Fibroblast of the aortic adventitia (primary cell): ENCODE results near the gene CORIN. TPM values are rescaled to one million over a fixed set of nuclear protein-coding genes. Genes with fewer than 3 reads are reported as not detected.
A peak's percentile ranks its signal among the peaks of the same experiment; 100 is the strongest.

ENCODE experiments used
- DNase-seq: peaks from one replicate; pipeline ENCODE4 v3.0.0-alpha.2; 2010; ENCODE audit warnings: low read depth
- H3K4me3 ChIP-seq: 2 replicates; pipeline ENCODE4 v1.5.1; 2011; ENCODE audit warnings: low read depth, mild to moderate bottlenecking, control low read depth, low read length, moderate library complexity
- CTCF ChIP-seq: IDR thresholded peaks from 2 replicates; pipeline ENCODE4 v1.5.1; 2011; ENCODE audit warnings: mild to moderate bottlenecking, low read length, control low read depth, inconsistent platforms; ENCODE audit not compliant: insufficient read depth
- total RNA-seq: library from RNA; depleted of rRNA; stranded (reverse); fragments of >200 nt; gene quantifications from 2 replicates; pipeline ENCODE4 v1.2.3, GENCODE V29; 2012; ENCODE audit warnings: low replicate concordance

Gene CORIN
- total RNA-seq, 1 donor: under 0.01 TPM

DNA sequence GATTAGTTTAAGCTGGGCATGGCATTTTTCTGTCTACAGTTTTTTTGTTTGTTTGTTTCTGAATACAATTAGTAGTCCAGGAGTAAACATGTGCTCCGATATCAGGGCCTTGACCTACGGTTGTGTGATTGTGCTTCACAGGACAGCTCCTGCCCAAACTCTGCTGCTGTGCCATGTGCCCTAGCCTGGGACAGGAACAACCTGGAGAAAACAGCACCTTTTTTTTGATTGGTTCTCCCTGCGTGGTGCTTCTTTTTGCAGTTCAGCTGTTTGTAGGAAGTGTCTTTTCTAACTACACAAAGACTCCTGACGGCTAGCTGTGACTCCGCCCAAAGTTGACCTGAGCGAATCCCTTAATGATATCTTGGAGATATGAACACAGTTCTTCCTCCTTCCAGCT, 194.0 kb downstream of the CORIN start:
- no peak for TF ChIP-seq CTCF
- H3K4me3 ChIP-seq: no peak overlapping the region
- no peak for DNase-seq

DNA sequence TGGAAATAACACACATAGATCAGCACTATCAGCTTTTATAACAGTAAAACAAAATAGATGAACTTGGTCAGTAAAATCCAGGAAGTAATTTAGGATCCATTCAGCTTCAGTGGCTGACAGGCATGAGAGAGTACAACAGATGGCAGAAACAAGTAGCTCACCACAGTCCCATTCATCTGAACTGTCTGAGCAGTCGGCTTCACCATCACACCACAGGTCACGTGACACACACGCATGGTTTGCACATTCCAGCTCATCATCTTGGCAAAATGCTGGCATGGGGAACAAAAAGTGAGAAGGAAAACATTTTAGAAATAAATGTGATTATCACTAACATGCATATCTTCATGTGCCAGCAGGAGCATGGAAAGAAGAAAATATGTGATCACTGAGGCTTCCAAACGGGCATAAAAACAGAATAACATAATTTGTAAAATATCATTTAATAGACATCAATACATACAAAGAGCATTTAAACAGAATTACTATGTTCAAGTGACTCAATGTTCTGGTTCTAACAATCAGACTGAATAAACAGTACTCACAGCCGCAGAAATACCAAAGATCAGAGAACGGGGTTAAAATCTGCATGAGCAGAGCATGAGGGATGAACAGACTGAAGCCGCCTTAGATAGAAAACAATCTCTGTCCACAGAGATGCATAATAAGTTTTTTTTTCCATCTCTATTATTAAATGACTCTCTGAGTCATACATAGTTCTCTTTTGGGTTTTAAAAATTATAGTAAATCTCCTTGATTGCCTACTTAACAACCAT, 194.7 kb downstream of the CORIN start:
- peak; percentile 6 for DNase-seq
- TF ChIP-seq CTCF: no peak
- H3K4me3 ChIP-seq: no peak overlapping the region

DNA sequence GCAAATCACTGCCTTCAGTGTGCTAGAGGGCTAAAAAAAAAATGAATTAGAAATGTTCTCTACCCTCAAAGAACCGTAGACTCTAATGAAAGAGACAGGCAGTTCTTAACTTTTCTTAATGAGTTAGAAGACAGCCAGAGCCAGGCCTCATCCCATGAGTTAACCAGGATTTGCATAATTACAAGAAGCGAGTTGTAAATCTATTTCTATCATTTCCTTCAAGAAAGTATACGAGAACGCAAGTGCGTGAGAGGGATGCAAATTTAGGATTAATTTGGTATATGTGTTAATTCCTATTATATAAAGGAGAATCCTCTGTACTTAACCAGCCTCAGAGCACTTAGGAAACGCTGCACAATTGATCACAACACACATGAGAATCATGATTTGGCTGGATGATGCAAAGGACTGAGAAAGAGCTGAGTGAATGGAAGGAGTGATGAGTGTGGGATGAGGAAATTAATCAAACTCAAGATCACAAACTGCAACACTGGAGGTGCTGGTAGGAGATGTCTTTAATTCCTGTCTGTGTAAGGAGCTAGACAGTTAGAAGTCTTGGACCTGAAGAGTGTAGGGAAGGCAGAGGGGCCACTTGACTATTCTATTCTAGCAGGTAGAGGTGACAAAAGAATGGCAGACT, 195.6 kb downstream of the CORIN start:
- no peak for DNase-seq
- TF ChIP-seq CTCF: no peak
- H3K4me3 ChIP-seq: no peak overlapping the region

DNA sequence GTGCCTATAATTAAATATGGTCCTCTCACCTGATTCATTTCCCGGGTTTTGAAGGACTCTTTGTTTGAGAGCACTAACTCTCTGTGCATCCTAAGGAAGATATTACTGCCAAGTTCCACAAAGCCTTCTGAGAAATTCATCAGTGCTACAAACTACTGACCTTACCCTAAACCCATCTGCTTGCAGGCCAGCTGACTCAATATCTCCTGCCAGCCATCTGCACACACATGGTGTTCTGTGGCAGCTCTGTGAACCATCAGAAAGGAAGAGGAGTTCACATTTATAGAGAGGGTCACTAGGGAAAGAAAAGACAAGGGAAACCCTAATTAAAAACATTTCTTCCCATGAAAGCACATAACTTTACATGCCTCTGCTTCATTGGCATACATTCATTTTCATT, 196.1 kb downstream of the CORIN start:
- DNase-seq: no peak
- no peak overlapping the region for H3K4me3 ChIP-seq
- TF ChIP-seq CTCF: no peak

GRCh38 chr4:47640911-47641310, 197.0 kb downstream of the CORIN start:
- no peak for DNase-seq

DNA sequence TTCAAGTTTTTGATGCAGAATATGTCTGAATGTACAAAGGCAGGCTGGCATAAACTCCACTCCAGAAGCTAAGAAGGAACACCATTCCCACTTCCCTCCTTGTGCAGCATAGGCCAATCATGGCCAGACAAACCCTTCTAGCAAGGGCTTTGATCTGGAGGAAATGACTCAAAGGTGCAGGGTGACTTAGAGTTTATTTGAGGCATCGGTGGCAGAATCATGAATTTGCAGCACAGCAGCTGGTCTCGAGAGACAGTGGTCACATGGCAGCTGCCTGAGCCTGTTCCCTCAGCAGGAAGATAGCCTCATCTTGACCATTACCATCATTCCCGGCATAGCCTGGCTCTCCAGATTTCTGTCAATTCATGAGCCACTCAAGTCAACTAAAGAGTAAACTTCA, 198.3 kb downstream of the CORIN start:
- TF ChIP-seq CTCF: no peak
- DNase-seq: no peak

More at GRCh38 chr4:47640911-47641310, 197.0 kb downstream of the CORIN start:
- H3K4me3 ChIP-seq: no peak overlapping the region
- no peak for TF ChIP-seq CTCF

More for the DNA sequence above, 198.3 kb downstream of the CORIN start:
- H3K4me3 ChIP-seq: no peak overlapping the region
